GM12878 (cell line): Measurements from ENCODE around the gene TAB2. TPM values are rescaled to one million over a fixed set of nuclear protein-coding genes. Genes with fewer than 3 reads are reported as not detected.
A peak's percentile ranks its signal among the peaks of the same experiment; 100 is the strongest.

ENCODE experiments used
- ATAC-seq: fragments of 200-7000 bp; cut with Tn5 transposase; 3 replicates; pipeline ENCODE4 v1.9.1; 2020; ENCODE audit warnings: mild to moderate bottlenecking, moderate library complexity
- BruUV-seq: library from RNA; stranded (reverse); fragments of 400-500 nt; replicated peaks from 2 replicates; lab custom pipeline; 2021; lab: Mats Ljungman, UMichigan
- CTCF ChIA-PET: fragments of 300-600 bp; sonication (Branson Sonifier 250); formaldehyde crosslinking; extraction: SDS; loops from one replicate; lab custom pipeline; 2021; ENCODE audit warnings: inconsistent platforms; lab: Yijun Ruan, JAX
- POLR2A ChIA-PET: fragments of 350-600 bp; formaldehyde crosslinking; extraction: SDS; loops from one replicate; lab custom pipeline; 2021; ENCODE audit warnings: inconsistent platforms; lab: Charles Lee
- RAD21 ChIA-PET: fragments of 300-600 bp; sonication (Branson Sonifier 250); formaldehyde crosslinking; loops from one replicate; lab custom pipeline; 2023; ENCODE audit warnings: antibody characterized with exemption; ENCODE audit not compliant: unreplicated experiment; lab: Charles Lee
- SMC1A ChIA-PET: fragments of 300-600 bp; sonication (Branson Sonifier 250); formaldehyde crosslinking; loops from one replicate; lab custom pipeline; 2023; ENCODE audit not compliant: unreplicated experiment, uncharacterized antibody; lab: Charles Lee
- DNase-seq: peaks from one replicate; pipeline ENCODE4 v3.0.0-alpha.2; 2011; ENCODE audit warnings: low read depth, low spot score
- FAIRE-seq: peaks from 3 replicates; lab custom pipeline; 2011; peaks lifted over from hg19 to GRCh38; lab: Jason Lieb, UNC
- H2AFZ ChIP-seq: 2 replicates; pipeline ENCODE4 v1.6.0; 2011; ENCODE audit warnings: low read depth, low read length, control low read depth; ENCODE audit not compliant: control insufficient read depth
- H3K27ac ChIP-seq: 2 replicates; pipeline ENCODE4 v1.5.1; 2011; ENCODE audit warnings: control low read depth; ENCODE audit not compliant: control insufficient read depth, insufficient read depth
- H3K27me3 ChIP-seq, 2 experiments: replicated peaks in 1 of 2; 2 replicates each; pipeline versions ENCODE4 v1.6.0 to v1.6.1; 2011; ENCODE audit warnings: low read length in 1 of 2; ENCODE audit not compliant: control insufficient read depth in 2 of 2, insufficient read depth in 2 of 2
- H3K36me3 ChIP-seq, 2 experiments: 2 replicates each; pipeline ENCODE4 v1.5.1; 2011; ENCODE audit warnings: low read length in 1 of 2; ENCODE audit not compliant: control insufficient read depth in 2 of 2, insufficient read depth in 2 of 2
- H3K4me1 ChIP-seq: 2 replicates; pipeline ENCODE4 v1.6.1; 2011; ENCODE audit warnings: mild to moderate bottlenecking, low read length, moderate library complexity, mixed read lengths; ENCODE audit not compliant: control insufficient read depth, insufficient read depth
- H3K4me2 ChIP-seq: 2 replicates; pipeline ENCODE4 v1.6.0; 2011; ENCODE audit warnings: control low read depth; ENCODE audit not compliant: control insufficient read depth, insufficient read depth
- H3K4me3 ChIP-seq: fragments of 200-600 bp; sonication (generic); 2 replicates; pipeline ENCODE4 v1.5.1; 2016
- H3K79me2 ChIP-seq: 2 replicates; pipeline ENCODE4 v1.6.0; 2011; ENCODE audit warnings: low read length; ENCODE audit not compliant: control insufficient read depth, insufficient read depth
- H3K9ac ChIP-seq: 2 replicates; pipeline ENCODE4 v1.8.0; 2011; ENCODE audit warnings: low read length, control low read depth, mixed read lengths; ENCODE audit not compliant: control insufficient read depth, insufficient read depth
- H3K9me3 ChIP-seq: replicated peaks from 3 replicates; pipeline ENCODE4 v1.5.1; 2011; ENCODE audit warnings: mild to moderate bottlenecking, low read length; ENCODE audit not compliant: control insufficient read depth, insufficient read depth
- H4K20me1 ChIP-seq: 2 replicates; pipeline ENCODE4 v1.6.0; 2011; ENCODE audit not compliant: control insufficient read depth, insufficient read depth
- ASH2L ChIP-seq: fragments of 300-600, 200-600 bp; sonication (generic); IDR thresholded peaks from 2 replicates; pipeline ENCODE4 v1.6.1; 2017; ENCODE audit warnings: low read depth, mild to moderate bottlenecking, borderline replicate concordance
- BCL11A ChIP-seq: IDR thresholded peaks from 2 replicates; pipeline ENCODE4 v1.6.1; 2011; ENCODE audit warnings: low read depth, low read length
- ESRRA ChIP-seq: IDR thresholded peaks from 2 replicates; pipeline ENCODE4 v1.6.1; 2012; ENCODE audit warnings: mild to moderate bottlenecking, low read length, improper control_type of control experiment
- ETV6 ChIP-seq, 2 experiments: fragments of 450-650 bp in 1 of 2; IDR thresholded peaks in 1 of 2; conservative IDR thresholded peaks in 1 of 2; 2 replicates each; pipeline ENCODE4 v1.6.1; 2014; ENCODE audit warnings: antibody characterized with exemption in 1 of 2, borderline replicate concordance in 1 of 2, low read depth in 1 of 2, mild to moderate bottlenecking in 1 of 2, moderate library complexity in 1 of 2
- JUNB ChIP-seq: IDR thresholded peaks from 2 replicates; pipeline ENCODE4 v1.6.1; 2016; ENCODE audit warnings: antibody characterized with exemption, mild to moderate bottlenecking
- NR2F1 ChIP-seq: fragments of 450-650 bp; conservative IDR thresholded peaks from 2 replicates; pipeline ENCODE4 v1.6.1; 2017; ENCODE audit warnings: mild to moderate bottlenecking
- PAX8 ChIP-seq: fragments of 450-650 bp; IDR thresholded peaks from 2 replicates; pipeline ENCODE4 v1.6.1; 2017; ENCODE audit warnings: mild to moderate bottlenecking, moderate library complexity
- POLR2A ChIP-seq: IDR thresholded peaks from 2 replicates; pipeline ENCODE4 v1.6.1; 2011; ENCODE audit warnings: low read depth, mild to moderate bottlenecking, low read length
- RAD21 ChIP-seq: IDR thresholded peaks from 2 replicates; pipeline ENCODE4 v1.6.1; 2011; ENCODE audit warnings: mild to moderate bottlenecking, low read depth, low read length, moderate library complexity; ENCODE audit not compliant: insufficient read depth
- RAD51 ChIP-seq: fragments of 450-650 bp; IDR thresholded peaks from 2 replicates; pipeline ENCODE4 v1.6.1; 2016; ENCODE audit warnings: moderate library complexity, mild to moderate bottlenecking, inconsistent platforms
- RCOR1 ChIP-seq: conservative IDR thresholded peaks from 2 replicates; pipeline ENCODE4 v1.6.1; 2012; ENCODE audit warnings: low read depth, low read length, improper control_type of control experiment
- RUNX3 ChIP-seq: IDR thresholded peaks from 2 replicates; pipeline ENCODE4 v1.6.1; 2012; ENCODE audit warnings: low read length, inconsistent platforms
- SIN3A ChIP-seq: IDR thresholded peaks from 2 replicates; pipeline ENCODE4 v1.6.1; 2012; ENCODE audit warnings: low read depth, low read length, improper control_type of control experiment
- STAT1 ChIP-seq: fragments of 450-650 bp; conservative IDR thresholded peaks from 2 replicates; pipeline ENCODE4 v1.6.1; 2014; ENCODE audit warnings: antibody characterized with exemption, mild to moderate bottlenecking
- SUPT20H ChIP-seq: IDR thresholded peaks from 2 replicates; pipeline ENCODE4 v1.6.1; 2011; ENCODE audit warnings: low read depth, mild to moderate bottlenecking, low read length, moderate library complexity, borderline replicate concordance; ENCODE audit not compliant: control insufficient read depth
- TCF12 ChIP-seq: IDR thresholded peaks from 2 replicates; pipeline ENCODE4 v1.6.1; 2011; ENCODE audit warnings: low read depth, mild to moderate bottlenecking, low read length
- WGBS: methylation state at CpG from one replicate; pipeline ENCODE4 v1.1.6; 2016; ENCODE audit warnings: low lambda C conversion rate; ENCODE audit not compliant: insufficient replicate concordance, insufficient coverage; ENCODE audit errors: missing lambda C conversion rate; 5-methylcytosine and 5-hydroxymethylcytosine counted together
- in situ Hi-C: fragments of 300-500 bp; cut with MboI; formaldehyde crosslinking; loops from 9 replicates; pipeline ENCODE4 v1.14.3; 2018; ENCODE audit warnings: mixed read lengths
- intact Hi-C: fragments of 100-400 bp; cut with micrococcal nuclease; formaldehyde crosslinking; loops from one replicate; pipeline ENCODE4 v1.14.2; 2022; ENCODE audit not compliant: unreplicated experiment
- polyA plus RNA-seq, 11 experiments: library from polyadenylated mRNA; depleted of rRNA in 4 of 11; unstranded in 6 of 11; stranded (reverse) in 5 of 11; fragments of >200 nt; fragmentation: Nextera tagmentation in 4 of 11; fragmentation: Illumina TruSeq in 1 of 11; extraction: Ambion mirVana in 4 of 11; extraction: Trizol in 1 of 11; gene quantifications; 1 replicate in 1 of 11; 2 replicates in 10 of 11; pipeline versions ENCODE4 v1.2.1 to v1.2.3, GENCODE V29; 2011 to 2016; ENCODE audit warnings: inconsistent platforms in 2 of 11, missing spikeins in 2 of 11, low read depth in 1 of 11
- total RNA-seq, 4 experiments: library from RNA; depleted of rRNA in 3 of 4; stranded (reverse); fragments of >200 nt in 3 of 4; fragmentation: Illumina TruSeq in 1 of 4; extraction: Trizol in 1 of 4; gene quantifications; 2 replicates each; pipeline versions ENCODE4 v1.2.1 to v1.2.3, GENCODE V29; 2013 to 2021
- TF ChIP-seq, protein P1 (sequence below): fragments of 450-650 bp; IDR thresholded peaks from 2 replicates; pipeline ENCODE4 v1.6.1; 2017; ENCODE audit warnings: mild to moderate bottlenecking
- TF ChIP-seq, protein P2 (sequence below): IDR thresholded peaks from 2 replicates; pipeline ENCODE4 v1.6.1; 2011; ENCODE audit warnings: low read depth, mild to moderate bottlenecking, low read length, moderate library complexity, borderline replicate concordance; ENCODE audit errors: extremely low read depth
- TF ChIP-seq, protein P3 (sequence below): IDR thresholded peaks from 2 replicates; pipeline ENCODE4 v1.6.1; 2012; ENCODE audit warnings: low read depth, low read length, improper control_type of control experiment
- TF ChIP-seq, protein P4 (sequence below): IDR thresholded peaks from 2 replicates; pipeline ENCODE4 v1.6.1; 2011; ENCODE audit warnings: borderline replicate concordance, low read depth, mild to moderate bottlenecking, moderate library complexity, mixed read lengths, low read length; ENCODE audit not compliant: insufficient read depth; ENCODE audit errors: extremely low read length
- TF ChIP-seq, protein P5 (sequence below): IDR thresholded peaks from 2 replicates; pipeline ENCODE4 v1.6.1; 2011; ENCODE audit warnings: mild to moderate bottlenecking, low read depth, low read length, moderate library complexity; ENCODE audit not compliant: insufficient replicate concordance

Gene TAB2
- total and polyA plus RNA-seq, 10 of the 15 experiments (the other 5 are each of a cell fraction or from before 2014, with no cell fraction given): 8.9 to 66.3 (median 23.0) TPM

DNA sequence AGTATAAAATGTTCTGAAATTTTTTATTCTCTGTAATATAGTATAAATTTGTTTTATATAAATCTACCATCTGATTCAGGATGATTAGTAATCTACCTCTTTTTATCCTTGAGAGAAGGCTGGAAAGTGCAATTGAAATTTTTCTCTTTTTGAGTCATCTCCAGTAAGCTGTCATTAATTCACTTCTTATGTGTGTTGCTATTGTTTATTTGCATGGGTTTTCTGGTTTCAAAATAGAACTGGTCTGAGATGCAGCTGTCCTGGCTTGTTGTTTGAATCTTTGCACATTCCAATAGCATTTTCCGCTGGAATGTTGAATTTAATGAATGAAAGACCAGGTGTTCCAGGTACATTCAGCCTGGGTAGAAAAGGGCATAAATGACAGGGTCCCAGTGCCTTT lies 24.3 kb upstream of the TAB2 start:
- Histone ChIP-seq H3K27ac (no peak overlapping the region), H3K4me2 (no peak overlapping the region), H2AFZ (no peak overlapping the region), H3K9ac (no peak overlapping the region), H3K79me2 (no peaks in the 10 kb centered on the region), H3K36me3 (no peaks in the 10 kb centered on the region), H3K4me3 (no peak overlapping the region), H3K27me3 (no peaks in the 10 kb centered on the region), H4K20me1 (no peaks in the 10 kb centered on the region), H3K4me1 (no peaks in the 10 kb centered on the region), H3K9me3 (no peaks in the 10 kb centered on the region)
- ChIA-PET SMC1A (interaction anchor here (0.6 to 2.8 kb wide), 12 partner anchors 8 to 245 kb away, joined by 3 to 13 read pairs (median 3); no protein-coding TSS in a partner anchor), RAD21 (interaction anchor here (1.4 kb wide), 1 partner anchor 208 kb away, joined by 3 read pairs; no protein-coding TSS in a partner anchor), CTCF (interaction anchor here (0.8 to 1.0 kb wide), 2 partner anchors 73 to 139 kb away, joined by 3 to 4 read pairs; no protein-coding TSS in a partner anchor), POLR2A (no interaction called here)
- DNase-seq: no peak
- intact Hi-C loops: no loop called here
- 93% methylated on average over 1 of the region's 1 CpG for WGBS
- in situ Hi-C loops: no loop called here
- no peak for FAIRE-seq
- no TSS peak for BruUV-seq
- peak; percentile 65; the same call in 2 of the 3 replicates for ATAC-seq
- TF ChIP-seq, protein P1, sequence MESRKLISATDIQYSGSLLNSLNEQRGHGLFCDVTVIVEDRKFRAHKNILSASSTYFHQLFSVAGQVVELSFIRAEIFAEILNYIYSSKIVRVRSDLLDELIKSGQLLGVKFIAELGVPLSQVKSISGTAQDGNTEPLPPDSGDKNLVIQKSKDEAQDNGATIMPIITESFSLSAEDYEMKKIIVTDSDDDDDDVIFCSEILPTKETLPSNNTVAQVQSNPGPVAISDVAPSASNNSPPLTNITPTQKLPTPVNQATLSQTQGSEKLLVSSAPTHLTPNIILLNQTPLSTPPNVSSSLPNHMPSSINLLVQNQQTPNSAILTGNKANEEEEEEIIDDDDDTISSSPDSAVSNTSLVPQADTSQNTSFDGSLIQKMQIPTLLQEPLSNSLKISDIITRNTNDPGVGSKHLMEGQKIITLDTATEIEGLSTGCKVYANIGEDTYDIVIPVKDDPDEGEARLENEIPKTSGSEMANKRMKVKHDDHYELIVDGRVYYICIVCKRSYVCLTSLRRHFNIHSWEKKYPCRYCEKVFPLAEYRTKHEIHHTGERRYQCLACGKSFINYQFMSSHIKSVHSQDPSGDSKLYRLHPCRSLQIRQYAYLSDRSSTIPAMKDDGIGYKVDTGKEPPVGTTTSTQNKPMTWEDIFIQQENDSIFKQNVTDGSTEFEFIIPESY: no peak
- TF ChIP-seq ETV6 (conservative IDR thresholded peaks at IDR 0.05 in 1 of 2, IDR thresholded peaks at IDR 0.05 in 1 of 2; ENCODE audit: borderline replicate concordance in 1 of 2, low read depth in 1 of 2) (no peak), ESRRA (no peak), JUNB (peak; percentile 75), RAD51 (no peak), RUNX3 (peak; percentile 9; the same call in 1 of the 2 replicates), RAD21 (no peak), ASH2L (no peak), RCOR1 (no peak), TCF12 (no peak), POLR2A (no peak), SIN3A (no peak), STAT1 (no peak), NR2F1 (no peak), PAX8 (no peak), BCL11A (no peak), SUPT20H (no peak)
- TF ChIP-seq, protein P2, sequence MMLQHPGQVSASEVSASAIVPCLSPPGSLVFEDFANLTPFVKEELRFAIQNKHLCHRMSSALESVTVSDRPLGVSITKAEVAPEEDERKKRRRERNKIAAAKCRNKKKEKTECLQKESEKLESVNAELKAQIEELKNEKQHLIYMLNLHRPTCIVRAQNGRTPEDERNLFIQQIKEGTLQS: no peak
- TF ChIP-seq, protein P3, sequence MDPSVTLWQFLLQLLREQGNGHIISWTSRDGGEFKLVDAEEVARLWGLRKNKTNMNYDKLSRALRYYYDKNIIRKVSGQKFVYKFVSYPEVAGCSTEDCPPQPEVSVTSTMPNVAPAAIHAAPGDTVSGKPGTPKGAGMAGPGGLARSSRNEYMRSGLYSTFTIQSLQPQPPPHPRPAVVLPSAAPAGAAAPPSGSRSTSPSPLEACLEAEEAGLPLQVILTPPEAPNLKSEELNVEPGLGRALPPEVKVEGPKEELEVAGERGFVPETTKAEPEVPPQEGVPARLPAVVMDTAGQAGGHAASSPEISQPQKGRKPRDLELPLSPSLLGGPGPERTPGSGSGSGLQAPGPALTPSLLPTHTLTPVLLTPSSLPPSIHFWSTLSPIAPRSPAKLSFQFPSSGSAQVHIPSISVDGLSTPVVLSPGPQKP: no peak
- TF ChIP-seq, protein P4, sequence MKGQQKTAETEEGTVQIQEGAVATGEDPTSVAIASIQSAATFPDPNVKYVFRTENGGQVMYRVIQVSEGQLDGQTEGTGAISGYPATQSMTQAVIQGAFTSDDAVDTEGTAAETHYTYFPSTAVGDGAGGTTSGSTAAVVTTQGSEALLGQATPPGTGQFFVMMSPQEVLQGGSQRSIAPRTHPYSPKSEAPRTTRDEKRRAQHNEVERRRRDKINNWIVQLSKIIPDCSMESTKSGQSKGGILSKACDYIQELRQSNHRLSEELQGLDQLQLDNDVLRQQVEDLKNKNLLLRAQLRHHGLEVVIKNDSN: no peak
- TF ChIP-seq, protein P5, sequence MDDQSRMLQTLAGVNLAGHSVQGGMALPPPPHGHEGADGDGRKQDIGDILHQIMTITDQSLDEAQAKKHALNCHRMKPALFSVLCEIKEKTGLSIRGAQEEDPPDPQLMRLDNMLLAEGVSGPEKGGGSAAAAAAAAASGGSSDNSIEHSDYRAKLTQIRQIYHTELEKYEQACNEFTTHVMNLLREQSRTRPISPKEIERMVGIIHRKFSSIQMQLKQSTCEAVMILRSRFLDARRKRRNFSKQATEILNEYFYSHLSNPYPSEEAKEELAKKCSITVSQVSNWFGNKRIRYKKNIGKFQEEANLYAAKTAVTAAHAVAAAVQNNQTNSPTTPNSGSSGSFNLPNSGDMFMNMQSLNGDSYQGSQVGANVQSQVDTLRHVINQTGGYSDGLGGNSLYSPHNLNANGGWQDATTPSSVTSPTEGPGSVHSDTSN: no peak
